Naive thymus-derived CD4-positive, alpha-beta T cell (primary cell): Measurements from ENCODE around the gene DSN1. TPM values are rescaled to one million over a fixed set of nuclear protein-coding genes. Genes with fewer than 3 reads are reported as not detected.
"Not testable (repeated sequence)": the region's sequence is repeated elsewhere in the genome, so short reads cannot be mapped to it uniquely, and the experiment has no call there.

Experiments
- ATAC-seq: fragments of 150-1000 bp; cut with Tn5 transposase; 2 replicates; pipeline ENCODE4 v1.10.0; 2021; ENCODE audit warnings: mild to moderate bottlenecking, moderate library complexity
- CTCF ChIA-PET: fragments of 350-600 bp; sonication (Branson Sonifier 250); formaldehyde crosslinking; loops from one replicate; lab custom pipeline; 2021; ENCODE audit warnings: antibody characterized with exemption; lab: Charles Lee
- POLR2A ChIA-PET: fragments of 350-600 bp; sonication (Branson Sonifier 250); formaldehyde crosslinking; loops from one replicate; lab custom pipeline; 2021; ENCODE audit warnings: antibody characterized with exemption, inconsistent platforms; lab: Charles Lee
- DNase-seq, 9 donors: peaks; one replicate each; pipeline versions ENCODE4 v3.0.0 to v3.0.0-alpha.2; 2020 to 2022; ENCODE audit warnings: mixed read lengths in 1 of 9
- H3K27ac ChIP-seq: one replicate; pipeline ENCODE4 v1.7.0; 2013; ENCODE audit warnings: mild to moderate bottlenecking, low read depth, low read length, moderate library complexity
- H3K27me3 ChIP-seq, 2 donors: one replicate each; pipeline ENCODE4 v1.7.0; 2013; ENCODE audit warnings: low read length in 2 of 2, mild to moderate bottlenecking in 2 of 2, moderate library complexity in 2 of 2; ENCODE audit not compliant: control insufficient read depth in 2 of 2, insufficient read depth in 2 of 2
- H3K36me3 ChIP-seq, 3 experiments: 1 replicate in 2 of 3; 2 replicates in 1 of 3; pipeline ENCODE4 v1.7.0; 2013; ENCODE audit warnings: low read length in 3 of 3, mild to moderate bottlenecking in 3 of 3, moderate library complexity in 1 of 3; ENCODE audit not compliant: insufficient read depth in 3 of 3, control insufficient read depth in 2 of 3
- H3K4me1 ChIP-seq, 2 donors: one replicate each; pipeline ENCODE4 v1.7.0; 2013; ENCODE audit warnings: low read length in 2 of 2, mild to moderate bottlenecking in 2 of 2, moderate library complexity in 1 of 2; ENCODE audit not compliant: control insufficient read depth in 2 of 2, insufficient read depth in 2 of 2
- H3K4me3 ChIP-seq: 2 replicates; pipeline ENCODE4 v1.7.0; 2013; ENCODE audit warnings: mild to moderate bottlenecking, low read length
- H3K9me3 ChIP-seq, 3 experiments: 1 replicate in 2 of 3; 2 replicates in 1 of 3; pipeline ENCODE4 v1.7.0; 2013; ENCODE audit warnings: low read length in 3 of 3; ENCODE audit not compliant: control insufficient read depth in 2 of 3
- H3K27ac Mint-ChIP-seq, 9 donors: one replicate each; pipeline ENCODE4 v1.8.0; 2020 to 2022; ENCODE audit warnings: mixed read lengths in 9 of 9, mild to moderate bottlenecking in 8 of 9, moderate library complexity in 5 of 9, inconsistent platforms in 2 of 9
- H3K27me3 Mint-ChIP-seq, 5 donors: one replicate each; pipeline ENCODE4 v1.8.0; 2021 to 2022; ENCODE audit warnings: mixed read lengths in 5 of 5, mild to moderate bottlenecking in 1 of 5
- H3K36me3 Mint-ChIP-seq, 5 donors: one replicate each; pipeline ENCODE4 v1.8.0; 2020 to 2022; ENCODE audit warnings: mixed read lengths in 5 of 5, mild to moderate bottlenecking in 3 of 5, inconsistent platforms in 1 of 5
- H3K4me1 Mint-ChIP-seq, 7 donors: one replicate each; pipeline ENCODE4 v1.8.0; 2020 to 2022; ENCODE audit warnings: mixed read lengths in 7 of 7, mild to moderate bottlenecking in 3 of 7, inconsistent platforms in 1 of 7
- H3K4me3 Mint-ChIP-seq, 10 donors: one replicate each; pipeline ENCODE4 v1.8.0; 2020 to 2022; ENCODE audit warnings: mild to moderate bottlenecking in 10 of 10, mixed read lengths in 10 of 10, moderate library complexity in 6 of 10, inconsistent platforms in 2 of 10
- H3K9me3 Mint-ChIP-seq, 11 donors: one replicate each; pipeline ENCODE4 v1.8.0; 2020 to 2022; ENCODE audit warnings: mixed read lengths in 11 of 11, mild to moderate bottlenecking in 4 of 11, inconsistent platforms in 1 of 11, moderate library complexity in 1 of 11
- intact Hi-C, 2 donors: fragments of 100-400 bp; cut with micrococcal nuclease; formaldehyde crosslinking; loops; one replicate each; pipeline ENCODE4 v1.15.1; 2023
- polyA plus RNA-seq, 2 donors: library from polyadenylated mRNA; unstranded; fragments of 300-500 nt; fragmentation: Illumina TruSeq; gene quantifications; one replicate each; pipeline ENCODE4 v1.2.3, GENCODE V29; 2021
- total RNA-seq, 6 experiments: library from RNA in 5 of 6; stranded (reverse) in 5 of 6; gene quantifications; 1 replicate in 5 of 6; 2 replicates in 1 of 6; pipeline ENCODE4 v1.2.3 and lab custom pipeline; 2021 to 2026

The DSN1 gene
- total and polyA plus RNA-seq, 7 experiments from 2014 or later, result 9.0 to 27.5 (median 11.1) TPM

GRCh38 chr20:36806049-36806448, 32.5 kb upstream of the DSN1 start:
- peaks cover 0 to 6% (median 0%) of the 10 kb centered on the region in 5 donors for H3K36me3 Mint-ChIP-seq
- H3K4me1 ChIP-seq, result no peaks in the 10 kb centered on the region
- H3K27me3 ChIP-seq, result no peaks in the 10 kb centered on the region
- intact Hi-C loops, result no loop called here
- no peaks in the 10 kb centered on the region for H3K36me3 ChIP-seq
- no peaks in the 10 kb centered on the region for H3K9me3 ChIP-seq
- H3K27me3 Mint-ChIP-seq, result no peaks in the 10 kb centered on the region
- H3K27ac ChIP-seq, result no peak overlapping the region
- ChIA-PET POLR2A (no interaction called here), CTCF (no interaction called here)
- H3K4me3 Mint-ChIP-seq, result no peak overlapping the region
- no peak for ATAC-seq
- H3K27ac Mint-ChIP-seq, result peak overlapping the region in 1 of 9 donors; percentile 74
- no peak overlapping the region for H3K4me3 ChIP-seq
- H3K9me3 Mint-ChIP-seq, result no peaks in the 10 kb centered on the region
- peaks cover 0 to 3% (median 0%) of the 10 kb centered on the region in 7 donors for H3K4me1 Mint-ChIP-seq
- no peak for DNase-seq

DNA sequence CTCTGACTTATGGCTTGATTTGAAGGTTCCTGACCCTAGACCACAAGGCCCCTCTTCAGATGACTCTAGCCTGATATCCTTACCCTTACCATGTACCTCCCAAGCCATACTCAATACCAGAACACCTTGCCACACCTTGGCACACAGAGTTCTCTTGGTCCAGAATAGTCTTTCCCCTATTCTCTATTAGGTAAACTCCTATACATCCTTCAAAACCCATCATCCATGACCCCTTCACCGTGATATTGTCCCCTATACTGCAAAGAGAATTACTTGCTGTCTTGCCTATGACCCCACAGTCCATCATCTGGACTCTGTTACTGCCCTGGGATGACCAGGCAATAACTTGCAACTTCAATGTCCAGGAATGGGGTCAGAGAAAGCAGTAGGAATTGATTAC, 31.8 kb upstream of the DSN1 start:
- intact Hi-C loops, result no loop called here
- H3K36me3 ChIP-seq, result no peaks in the 10 kb centered on the region
- H3K4me1 ChIP-seq, result no peaks in the 10 kb centered on the region
- DNase-seq (no peak), ATAC-seq (no peak)
- Mint-ChIP-seq H3K36me3 (peaks cover 0 to 6% (median 0%) of the 10 kb centered on the region in 5 donors), H3K9me3 (no peaks in the 10 kb centered on the region), H3K4me1 (peaks cover 0 to 3% (median 0%) of the 10 kb centered on the region in 7 donors), H3K4me3 (no peak overlapping the region), H3K27ac (no peak overlapping the region), H3K27me3 (no peaks in the 10 kb centered on the region)
- ChIA-PET POLR2A (no interaction called here), CTCF (no interaction called here)
- H3K9me3 ChIP-seq, result no peaks in the 10 kb centered on the region
- H3K27me3 ChIP-seq, result no peaks in the 10 kb centered on the region
- no peak overlapping the region for H3K4me3 ChIP-seq
- no peak overlapping the region for H3K27ac ChIP-seq

- Histone ChIP-seq H3K4me3 (no peak overlapping the region), H3K27me3 (no peaks in the 10 kb centered on the region), H3K4me1 (no peaks in the 10 kb centered on the region), H3K9me3 (no peaks in the 10 kb centered on the region), H3K36me3 (no peaks in the 10 kb centered on the region), H3K27ac (no peak overlapping the region)
- ChIA-PET POLR2A (no interaction called here), CTCF (no interaction called here)
- DNase-seq (no peak), ATAC-seq (no peak)
- Mint-ChIP-seq H3K27me3 (no peaks in the 10 kb centered on the region), H3K4me1 (peaks cover 0 to 3% (median 0%) of the 10 kb centered on the region in 7 donors), H3K4me3 (no peak overlapping the region), H3K36me3 (peaks cover 0 to 6% (median 0%) of the 10 kb centered on the region in 5 donors), H3K27ac (no peak overlapping the region), H3K9me3 (no peaks in the 10 kb centered on the region)
- intact Hi-C loops, result no loop called here
These were observed 30.9 kb upstream of the DSN1 start for GRCh38 chr20:36804425-36804824.

DNA sequence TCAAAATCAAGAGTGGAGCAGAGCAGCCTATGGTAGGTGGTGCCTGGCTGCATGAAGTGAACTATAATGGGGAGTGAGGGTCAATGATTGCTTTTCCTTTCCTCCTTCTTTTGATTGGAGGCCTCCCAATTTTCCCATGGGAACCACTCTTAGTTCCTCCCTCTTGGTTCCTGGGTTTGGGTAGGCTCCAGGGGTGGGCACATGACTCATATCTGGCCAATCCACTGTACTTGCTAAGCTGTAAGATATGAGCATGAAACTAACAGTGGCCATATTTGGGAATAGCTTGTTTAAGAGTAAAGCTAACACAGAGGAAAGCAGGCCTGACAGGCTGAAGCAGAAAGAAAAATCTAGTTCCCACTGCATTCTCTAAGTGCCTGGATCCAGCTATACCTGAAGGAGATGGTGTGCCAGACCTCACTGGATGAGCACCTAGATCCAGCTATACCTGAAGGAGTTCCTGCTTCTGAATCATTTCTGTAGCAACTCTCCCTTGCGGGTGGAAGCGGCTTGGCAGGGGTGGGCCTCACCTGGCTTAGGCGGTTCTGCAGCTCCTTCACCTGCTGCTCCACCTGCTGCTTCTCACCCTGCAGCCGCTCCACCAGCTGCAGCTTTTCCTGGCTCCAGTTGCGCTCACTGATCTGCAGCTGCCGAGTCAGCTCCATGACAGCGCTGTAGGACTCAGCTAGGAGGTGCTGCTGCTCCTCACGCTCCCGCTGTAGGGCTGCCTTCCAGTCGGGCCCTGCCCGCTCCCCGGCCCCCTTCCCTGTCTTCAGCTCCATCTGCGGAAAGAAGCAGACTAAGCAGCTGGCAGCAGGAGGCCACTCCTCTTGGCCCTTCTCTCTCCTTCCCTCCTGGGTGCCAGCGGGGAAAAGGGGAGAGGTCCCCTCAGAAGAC, 29.0 kb upstream of the DSN1 start:
- ChIA-PET POLR2A (no interaction called here), CTCF (interaction anchor here (1.7 kb wide), 1 partner anchor 48 kb away, joined by 4 read pairs; no protein-coding TSS in a partner anchor)
- no peaks in the 10 kb centered on the region for H3K9me3 ChIP-seq
- H3K36me3 ChIP-seq, result no peaks in the 10 kb centered on the region
- no peak overlapping the region for H3K27ac Mint-ChIP-seq
- H3K27me3 Mint-ChIP-seq, result no peaks in the 10 kb centered on the region
- no peaks in the 10 kb centered on the region for H3K27me3 ChIP-seq
- DNase-seq (no peak), ATAC-seq (no peak)
- H3K4me1 ChIP-seq, result no peaks in the 10 kb centered on the region
- no peak overlapping the region for H3K27ac ChIP-seq
- no peak overlapping the region for H3K4me3 ChIP-seq
- intact Hi-C loops, result no loop called here
- peaks cover 0 to 6% (median 0%) of the 10 kb centered on the region in 5 donors for H3K36me3 Mint-ChIP-seq
- no peaks in the 10 kb centered on the region for H3K9me3 Mint-ChIP-seq
- no peaks in the 10 kb centered on the region for H3K4me1 Mint-ChIP-seq
- peak overlapping the region in 1 of 10 donors; percentile 58 for H3K4me3 Mint-ChIP-seq

GRCh38 chr20:36800410-36800809, 26.8 kb upstream of the DSN1 start:
- no peaks in the 10 kb centered on the region for H3K9me3 Mint-ChIP-seq
- no peak for DNase-seq
- H3K9me3 ChIP-seq, result no peaks in the 10 kb centered on the region
- no peak overlapping the region for H3K27ac Mint-ChIP-seq
- intact Hi-C loops, result no loop called here
- no peak for ATAC-seq
- H3K4me1 ChIP-seq, result no peaks in the 10 kb centered on the region
- no peaks in the 10 kb centered on the region for H3K27me3 Mint-ChIP-seq
- no peaks in the 10 kb centered on the region for H3K27me3 ChIP-seq
- H3K27ac ChIP-seq, result no peak overlapping the region
- POLR2A ChIA-PET, result no interaction called here
- H3K4me3 Mint-ChIP-seq, result no peak overlapping the region
- no peak overlapping the region for H3K4me3 ChIP-seq
- no peaks in the 10 kb centered on the region for H3K4me1 Mint-ChIP-seq
- CTCF ChIA-PET, result interaction anchor here (1.6 kb wide), 1 partner anchor 8 kb away, joined by 3 read pairs; no protein-coding TSS in a partner anchor
- H3K36me3 Mint-ChIP-seq, result peaks cover 0 to 6% (median 0%) of the 10 kb centered on the region in 5 donors
- no peaks in the 10 kb centered on the region for H3K36me3 ChIP-seq

DNA sequence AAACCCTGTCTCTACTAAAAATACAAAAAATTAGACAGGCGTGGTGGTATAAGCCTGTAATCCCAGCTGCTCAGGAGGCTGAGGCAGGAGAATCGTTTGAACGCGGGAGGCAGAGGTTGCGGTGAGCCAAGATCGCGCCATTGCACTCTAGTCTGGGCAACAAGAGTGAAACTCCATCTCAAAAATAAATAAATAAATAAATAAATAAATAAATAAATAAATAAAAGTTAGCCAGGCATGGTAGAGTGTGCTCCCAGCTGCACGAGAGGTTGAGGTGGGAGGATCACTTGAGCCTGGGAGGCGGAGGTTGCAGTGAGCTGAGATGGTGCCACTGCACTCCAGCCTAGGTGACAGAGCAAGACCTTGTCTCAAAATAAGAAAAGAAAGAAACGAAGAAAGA, 25.8 kb upstream of the DSN1 start:
- DNase-seq, ATAC-seq, H3K4me3 ChIP-seq, H3K9me3 Mint-ChIP-seq, H3K4me1 ChIP-seq, intact Hi-C loops, H3K4me3 Mint-ChIP-seq, H3K27me3 ChIP-seq, POLR2A ChIA-PET, H3K36me3 Mint-ChIP-seq, H3K27ac Mint-ChIP-seq, H3K27me3 Mint-ChIP-seq, H3K36me3 ChIP-seq, H3K4me1 Mint-ChIP-seq, H3K9me3 ChIP-seq, H3K27ac ChIP-seq: not testable (repeated sequence)
- CTCF ChIA-PET, result interaction anchor here (1.6 kb wide), 1 partner anchor 9 kb away, joined by 3 read pairs; no protein-coding TSS in a partner anchor
